Epithelial cell of proximal tubule (primary cell): Measurements from ENCODE around the gene GRIA4. TPM values are rescaled to one million over a fixed set of nuclear protein-coding genes. Genes with fewer than 3 reads are reported as not detected.
"Not testable (repeated sequence)": the region's sequence is repeated elsewhere in the genome, so short reads cannot be mapped to it uniquely, and the experiment has no call there.

Experiments
- DNase-seq: peaks from one replicate; pipeline ENCODE4 v3.0.0-alpha.2; 2011; ENCODE audit warnings: low read depth
- H3K4me3 ChIP-seq: 2 replicates; pipeline ENCODE4 v1.5.1; 2011; ENCODE audit warnings: low read depth, mild to moderate bottlenecking, low read length
- total RNA-seq: library from RNA; depleted of rRNA; stranded (reverse); fragments of >200 nt; gene quantifications from 2 replicates; pipeline ENCODE4 v1.2.3, GENCODE V29; 2015
- TF ChIP-seq, protein P1 (sequence below): conservative IDR thresholded peaks from 2 replicates; pipeline ENCODE4 v1.5.1; 2012; ENCODE audit warnings: low read depth, mild to moderate bottlenecking, low read length

The GRIA4 gene
- total RNA-seq, 1 donor from 2014 or later, result 0.69 TPM

DNA sequence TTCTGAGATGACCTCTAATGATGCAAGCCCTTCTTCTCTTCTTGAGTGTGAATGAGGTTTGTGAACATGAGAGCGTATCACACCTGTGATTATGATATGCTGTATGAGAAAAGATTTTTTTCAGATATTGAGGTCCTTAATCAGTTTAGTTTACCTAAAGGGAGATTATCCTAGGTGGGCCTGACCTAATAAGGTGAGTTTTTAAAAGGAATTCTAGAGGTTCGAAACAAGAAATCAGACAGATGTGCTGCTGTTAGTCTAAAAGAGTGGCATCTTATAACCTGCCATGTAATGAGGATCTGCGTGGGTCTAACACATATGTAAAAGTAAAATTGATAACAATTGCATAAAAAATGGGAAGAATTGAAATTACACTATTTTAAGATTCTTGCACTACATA lies 378.3 kb downstream of the GRIA4 start:
- DNase-seq, result no peak
- no peak overlapping the region for H3K4me3 ChIP-seq
- TF ChIP-seq, protein P1, sequence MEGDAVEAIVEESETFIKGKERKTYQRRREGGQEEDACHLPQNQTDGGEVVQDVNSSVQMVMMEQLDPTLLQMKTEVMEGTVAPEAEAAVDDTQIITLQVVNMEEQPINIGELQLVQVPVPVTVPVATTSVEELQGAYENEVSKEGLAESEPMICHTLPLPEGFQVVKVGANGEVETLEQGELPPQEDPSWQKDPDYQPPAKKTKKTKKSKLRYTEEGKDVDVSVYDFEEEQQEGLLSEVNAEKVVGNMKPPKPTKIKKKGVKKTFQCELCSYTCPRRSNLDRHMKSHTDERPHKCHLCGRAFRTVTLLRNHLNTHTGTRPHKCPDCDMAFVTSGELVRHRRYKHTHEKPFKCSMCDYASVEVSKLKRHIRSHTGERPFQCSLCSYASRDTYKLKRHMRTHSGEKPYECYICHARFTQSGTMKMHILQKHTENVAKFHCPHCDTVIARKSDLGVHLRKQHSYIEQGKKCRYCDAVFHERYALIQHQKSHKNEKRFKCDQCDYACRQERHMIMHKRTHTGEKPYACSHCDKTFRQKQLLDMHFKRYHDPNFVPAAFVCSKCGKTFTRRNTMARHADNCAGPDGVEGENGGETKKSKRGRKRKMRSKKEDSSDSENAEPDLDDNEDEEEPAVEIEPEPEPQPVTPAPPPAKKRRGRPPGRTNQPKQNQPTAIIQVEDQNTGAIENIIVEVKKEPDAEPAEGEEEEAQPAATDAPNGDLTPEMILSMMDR, result no peak

DNA sequence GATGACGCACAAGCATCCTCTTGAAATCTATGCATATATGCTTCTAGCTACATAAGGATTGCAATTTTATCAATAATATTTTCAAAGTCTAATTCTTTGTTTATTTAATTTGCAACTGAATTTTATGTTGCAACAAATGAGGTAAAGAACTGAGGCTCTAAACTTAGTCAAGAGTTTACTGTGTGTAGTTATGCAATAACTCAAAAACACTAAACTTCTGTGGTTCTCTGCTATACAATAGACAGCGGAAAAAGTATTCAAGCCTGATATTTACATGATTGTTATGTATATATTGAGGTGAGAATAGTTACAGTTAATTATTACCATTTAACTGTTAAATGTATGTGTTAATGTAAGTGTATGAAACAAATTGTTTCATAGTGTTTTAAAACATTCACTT lies 379.3 kb downstream of the GRIA4 start:
- no peak overlapping the region for H3K4me3 ChIP-seq
- TF ChIP-seq, protein P1, result no peak
- no peak for DNase-seq

DNA sequence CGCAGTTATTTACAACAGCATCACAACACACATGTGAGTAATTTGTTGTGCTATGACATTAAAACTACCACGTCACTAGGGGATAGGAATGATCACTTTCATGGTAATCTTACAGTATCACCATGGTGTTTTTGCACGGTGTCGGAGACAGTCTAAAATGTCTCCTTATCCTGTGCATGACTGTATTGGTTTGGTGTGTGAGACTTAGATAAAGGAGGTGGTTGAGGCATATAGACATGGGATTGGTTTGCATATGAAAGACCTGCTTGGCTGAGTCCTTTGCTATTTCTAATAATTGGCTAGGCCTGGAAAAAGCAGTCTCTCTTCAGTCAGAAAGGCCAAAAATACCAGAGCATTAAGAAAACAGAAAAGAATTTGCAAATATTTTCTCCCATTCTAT lies 382.0 kb downstream of the GRIA4 start:
- TF ChIP-seq, protein P1, result no peak
- no peak overlapping the region for H3K4me3 ChIP-seq

DNA sequence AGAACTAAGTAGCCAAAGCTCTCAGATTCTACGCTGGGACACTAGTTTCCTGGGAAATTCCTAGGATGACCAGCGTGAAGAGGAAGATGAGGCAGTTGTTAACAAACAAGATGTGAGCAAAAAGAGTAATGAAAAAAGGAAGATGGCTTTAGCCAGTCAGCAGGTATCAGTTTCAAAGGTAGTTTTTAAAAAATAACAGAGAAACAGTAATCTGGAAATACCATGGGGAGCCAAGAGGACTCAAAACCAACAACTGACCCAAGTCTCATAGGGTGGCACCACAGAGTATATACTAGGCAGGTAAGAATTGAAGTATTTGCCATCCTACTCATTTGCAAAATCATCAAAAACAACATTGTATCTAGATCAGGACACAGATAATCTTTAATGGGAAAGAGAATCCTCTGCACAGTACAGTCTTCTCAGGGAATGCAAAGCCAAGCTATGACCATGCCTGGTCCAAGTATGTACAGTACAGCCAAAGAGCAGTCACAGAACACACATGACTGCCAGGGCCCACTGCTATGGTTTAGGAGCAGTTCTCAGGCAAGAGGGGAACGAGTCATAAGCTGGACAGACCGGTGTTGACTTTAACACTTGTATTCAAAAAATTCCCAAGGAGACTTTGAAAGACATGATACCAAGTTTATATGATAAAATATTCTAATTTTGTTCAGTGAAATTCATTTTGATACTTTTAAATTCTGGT lies 391.6 kb downstream of the GRIA4 start:
- no peak for DNase-seq
- TF ChIP-seq, protein P1, result no peak

More for the DNA sequence above, 382.0 kb downstream of the GRIA4 start:
- DNase-seq, result no peak

DNA sequence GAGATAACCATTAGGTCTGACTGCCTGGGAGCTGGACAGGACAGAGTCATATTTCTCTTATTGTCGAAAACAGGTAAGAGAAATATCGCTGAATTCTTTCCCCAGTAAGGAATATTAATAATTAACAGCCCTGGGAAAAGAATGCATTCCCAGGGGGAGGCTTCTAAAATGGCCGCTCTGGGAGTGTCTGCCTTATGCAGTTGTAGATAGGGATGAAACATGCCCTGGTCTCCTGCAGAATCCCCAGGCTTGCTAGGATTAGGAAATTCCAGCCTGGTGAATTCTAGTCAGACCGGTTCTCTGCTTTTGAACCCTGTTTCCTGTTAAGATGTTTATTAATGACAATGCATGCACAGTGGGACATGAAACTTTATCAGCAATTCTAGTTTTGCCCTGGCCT lies 393.2 kb downstream of the GRIA4 start:
- not testable (repeated sequence) for H3K4me3 ChIP-seq, DNase-seq

More for the DNA sequence above, 391.6 kb downstream of the GRIA4 start:
- H3K4me3 ChIP-seq, result no peak overlapping the region

DNA sequence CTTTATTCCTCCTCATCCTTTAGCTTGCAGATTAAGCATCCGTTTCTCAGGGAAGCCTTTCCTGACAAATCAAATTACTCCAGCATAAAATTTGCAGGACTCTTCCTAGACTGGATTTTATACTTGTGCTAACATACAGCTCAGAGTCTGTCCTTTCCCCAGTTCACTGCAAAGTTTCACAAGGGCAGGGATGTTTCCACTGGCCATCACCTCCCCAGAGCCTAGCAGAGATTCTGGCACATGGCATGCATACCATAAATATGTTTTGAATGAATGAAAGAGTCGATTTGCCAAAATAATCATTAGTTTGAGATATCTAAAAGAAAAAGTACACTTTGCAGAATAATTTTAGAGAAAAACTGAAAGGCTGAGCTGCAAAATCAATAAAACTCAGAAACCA lies 401.6 kb downstream of the GRIA4 start:
- no peak for DNase-seq
- TF ChIP-seq, protein P1, result no peak
- H3K4me3 ChIP-seq, result no peak overlapping the region

DNA sequence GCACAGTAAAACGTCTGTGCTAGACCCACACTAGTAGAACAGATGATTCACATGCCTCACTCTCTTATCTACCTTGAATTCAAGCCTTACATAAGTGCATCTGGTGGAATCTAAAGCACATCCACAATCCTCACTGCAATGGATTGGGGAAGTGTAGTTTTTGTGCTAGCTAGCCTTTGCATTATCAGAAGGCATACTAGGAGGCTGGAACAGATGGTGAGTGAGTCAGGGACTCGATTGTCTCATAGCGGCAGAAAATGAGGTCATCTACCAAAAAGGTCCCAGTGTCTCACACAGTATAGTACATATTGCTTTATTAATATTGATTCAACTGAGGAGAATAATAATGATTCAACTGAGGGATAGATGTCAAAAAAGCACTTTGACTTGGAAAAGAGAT lies 402.9 kb downstream of the GRIA4 start:
- no peak for DNase-seq
- no peak overlapping the region for H3K4me3 ChIP-seq
- TF ChIP-seq, protein P1, result no peak
